NOMO-1 (cell line): Measurements from ENCODE around the gene PRR35.

Experiments
- DNase-seq, 2 experiments: peaks; one replicate each; lab custom pipeline; 2025; ENCODE audit not compliant: unreplicated experiment in 2 of 2; lab: John Stamatoyannopoulos, UW

Gene PRR35

GRCh38 chr16:527015-527903, 32.9 kb upstream of the PRR35 start, which contains the start of gene CAPN15:
Gene CAPN15, plus strand, starts transcription at chr16:527712. Its CDS starts 19,127 bp downstream, at chr16:546839.
- peak; percentile 75 to 92 for DNase-seq

DNA sequence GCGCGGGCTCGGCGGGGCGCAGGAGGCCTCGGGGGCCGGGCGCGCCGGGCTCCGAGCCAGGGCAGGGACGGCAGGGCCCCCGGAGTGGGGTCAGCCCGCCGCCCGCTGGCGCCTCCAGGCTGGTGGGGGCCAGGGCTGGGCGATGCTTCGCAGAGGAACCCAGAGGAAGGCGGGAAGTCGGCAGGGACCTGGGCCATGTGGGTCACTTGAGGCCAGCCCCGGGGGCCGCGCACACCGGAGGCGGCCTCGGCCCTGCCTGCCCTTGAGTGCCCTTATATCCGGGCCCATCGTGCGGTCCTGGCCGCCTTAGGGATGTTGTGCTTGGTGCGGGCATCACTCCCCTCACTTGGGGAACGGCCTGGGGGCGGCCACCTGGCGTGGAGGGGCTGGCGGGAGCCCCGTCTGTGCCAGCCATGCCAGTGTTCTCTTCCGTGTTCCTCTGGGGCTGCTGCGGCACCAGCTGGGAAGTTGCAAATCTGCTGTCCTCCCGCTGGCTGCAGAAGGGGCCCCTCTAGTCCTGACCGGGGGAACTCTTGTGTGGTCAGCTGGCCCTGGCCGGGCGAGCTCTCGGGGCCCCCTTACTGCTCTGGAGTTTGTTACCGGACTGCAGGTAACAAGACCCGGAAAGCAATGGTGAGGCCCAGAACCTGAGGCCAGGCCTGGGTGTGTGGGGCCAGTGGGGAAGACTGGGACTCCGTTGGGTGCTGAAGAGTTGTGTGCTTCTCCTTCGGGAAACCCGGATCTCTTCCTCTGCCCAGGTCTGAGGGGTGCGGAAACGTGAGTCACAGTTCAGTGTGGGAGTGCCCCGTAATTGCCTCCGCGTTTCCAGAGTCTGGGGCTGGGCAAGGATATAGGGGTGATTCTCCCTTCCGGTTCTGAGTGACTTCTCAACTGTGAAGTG, 31.8 kb upstream of the PRR35 start:
- DNase-seq = peak; percentile 18 to 30

GRCh38 chr16:529012-529575, 31.1 kb upstream of the PRR35 start:
- peak; percentile 20 to 36 for DNase-seq

DNA sequence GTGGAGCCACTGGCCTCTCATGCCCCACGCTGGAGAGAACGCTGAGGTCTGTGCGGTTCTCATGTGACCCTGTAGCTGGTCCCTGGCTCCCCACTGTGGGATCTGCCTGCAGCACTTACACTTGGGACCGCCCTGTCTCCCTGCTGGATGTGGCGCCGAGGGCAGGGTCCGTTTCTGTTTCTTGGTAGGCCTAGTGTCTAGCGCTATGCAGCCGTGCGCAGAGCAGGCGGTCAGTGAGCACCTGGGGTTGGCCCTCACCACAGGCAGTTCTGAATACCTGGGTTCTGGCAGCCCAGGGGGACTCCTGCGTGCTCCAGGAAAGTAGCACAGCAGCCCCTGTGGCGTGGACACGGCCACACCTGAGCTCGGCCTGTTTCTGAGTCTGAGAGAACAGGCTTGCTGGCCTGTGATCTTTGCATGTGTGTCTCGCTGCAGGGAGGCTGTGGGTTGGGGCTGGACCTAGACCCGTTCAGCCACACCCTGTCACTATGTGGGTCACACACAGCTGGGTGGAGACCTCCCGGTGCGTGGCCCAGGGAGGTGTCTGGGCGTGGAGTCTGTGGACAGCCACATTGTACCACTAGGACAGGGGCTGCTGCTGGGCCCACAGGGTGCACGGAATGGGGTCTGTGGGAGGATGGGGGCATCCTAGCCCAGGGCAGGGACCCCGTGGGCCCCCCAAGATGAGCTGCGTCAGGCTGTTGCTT, 29.9 kb upstream of the PRR35 start:
- DNase-seq = no peak

GRCh38 chr16:531494-532125, 28.6 kb upstream of the PRR35 start:
- no peak for DNase-seq

DNA sequence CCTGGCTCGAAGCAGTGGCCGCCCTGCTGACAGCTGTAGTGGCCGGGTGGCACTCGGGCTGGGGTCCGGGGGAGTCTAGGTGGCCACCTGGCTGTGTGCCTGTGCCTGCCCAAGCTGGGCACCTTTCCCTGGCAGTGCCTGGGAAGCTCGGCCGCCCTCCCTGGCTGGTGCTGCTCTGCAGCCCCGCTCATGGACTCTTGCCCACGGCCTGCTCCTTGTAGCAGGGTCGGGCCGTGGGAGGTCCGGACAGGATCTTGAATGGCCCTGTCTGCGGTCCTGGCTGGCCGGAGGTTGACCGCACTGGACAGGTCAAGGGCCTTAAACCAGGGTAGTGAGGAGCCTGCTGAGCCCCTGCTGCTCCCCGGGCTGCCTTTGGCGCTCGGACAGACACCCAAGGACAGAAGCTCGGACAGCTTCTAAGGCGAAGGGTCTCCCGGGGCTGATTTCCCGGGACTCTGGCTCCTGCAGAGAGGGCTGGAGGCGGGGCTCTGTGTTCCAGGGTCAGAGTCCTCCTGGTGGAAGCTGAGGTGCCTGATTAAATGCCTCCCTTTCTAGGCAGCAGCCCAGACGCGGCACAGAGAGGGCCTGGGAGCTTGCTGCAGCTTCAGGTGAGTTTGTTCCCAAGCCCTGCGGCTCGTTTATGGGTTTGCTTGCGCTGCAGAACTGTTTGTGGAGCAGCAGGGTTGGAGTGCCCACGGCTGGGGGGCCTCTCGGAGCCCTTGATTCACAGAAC, 26.6 kb upstream of the PRR35 start:
- no peak for DNase-seq

GRCh38 chr16:534135-534534, 26.1 kb upstream of the PRR35 start:
- DNase-seq = no peak

- no peak for DNase-seq
These were observed 25.2 kb upstream of the PRR35 start for GRCh38 chr16:534856-535445.

GRCh38 chr16:535446-536405, 24.5 kb upstream of the PRR35 start:
- peak; percentile 33 for DNase-seq

GRCh38 chr16:536746-537145, 23.4 kb upstream of the PRR35 start:
- no peak for DNase-seq

- DNase-seq = no peak
These were observed 22.5 kb upstream of the PRR35 start for GRCh38 chr16:537415-538335.

- no peak for DNase-seq
These were observed 20.2 kb upstream of the PRR35 start for GRCh38 chr16:539901-540530.

- DNase-seq = no peak
These were observed 19.4 kb upstream of the PRR35 start for GRCh38 chr16:540645-541340.

DNA sequence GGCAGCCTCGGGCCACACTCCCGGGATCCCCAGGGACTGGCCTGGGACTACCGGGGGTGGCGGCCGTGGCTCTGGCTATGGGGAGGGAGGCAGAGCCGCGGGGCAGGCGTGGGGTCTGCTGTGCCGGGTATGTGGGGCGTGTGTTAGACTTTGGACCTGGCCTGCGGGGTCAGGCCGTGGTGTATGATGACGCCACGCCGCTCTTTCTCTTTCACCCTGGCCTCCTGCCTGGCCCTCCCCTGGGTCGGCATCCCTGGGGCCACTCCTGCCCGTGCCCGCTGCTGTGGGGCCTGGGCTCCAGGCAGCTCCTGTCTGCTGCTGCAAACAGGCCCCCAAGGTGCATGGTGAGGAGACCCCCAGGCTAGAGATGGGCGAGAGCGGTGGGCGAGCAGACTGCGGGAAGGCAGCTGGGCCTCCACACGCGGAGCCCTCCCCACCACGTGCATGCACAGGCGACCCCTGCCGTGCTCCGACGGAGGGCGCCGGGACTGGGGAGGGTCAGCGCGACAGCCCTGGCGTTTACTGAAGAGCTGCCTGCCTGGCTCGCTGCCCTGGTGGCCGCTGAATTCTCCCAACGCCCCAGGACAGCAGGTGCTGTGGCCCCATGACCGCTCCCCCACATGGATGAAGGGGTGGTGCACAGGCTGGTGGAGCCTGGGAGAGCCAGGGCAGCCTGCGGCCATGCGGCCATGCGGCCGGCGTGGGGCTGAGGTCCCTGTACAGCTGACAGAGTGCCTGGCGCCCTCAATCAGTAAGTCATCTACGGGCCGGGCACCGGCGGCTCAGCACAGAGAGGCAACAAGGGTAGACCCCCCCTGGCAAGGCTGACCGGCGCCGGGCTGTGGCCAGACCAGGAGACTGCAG, 16.7 kb upstream of the PRR35 start:
- DNase-seq = no peak

GRCh38 chr16:544517-544916, 15.7 kb upstream of the PRR35 start:
- DNase-seq = no peak
